ENCODE measurements around the gene WDR20. TPM values are rescaled to one million over a fixed set of nuclear protein-coding genes. Genes with fewer than 3 reads are reported as not detected.

Gene WDR20
- total and polyA plus RNA-seq, 2 of the 4 experiments (the other 2 are of a cell fraction), result 20.3 to 27.4 TPM

DNA sequence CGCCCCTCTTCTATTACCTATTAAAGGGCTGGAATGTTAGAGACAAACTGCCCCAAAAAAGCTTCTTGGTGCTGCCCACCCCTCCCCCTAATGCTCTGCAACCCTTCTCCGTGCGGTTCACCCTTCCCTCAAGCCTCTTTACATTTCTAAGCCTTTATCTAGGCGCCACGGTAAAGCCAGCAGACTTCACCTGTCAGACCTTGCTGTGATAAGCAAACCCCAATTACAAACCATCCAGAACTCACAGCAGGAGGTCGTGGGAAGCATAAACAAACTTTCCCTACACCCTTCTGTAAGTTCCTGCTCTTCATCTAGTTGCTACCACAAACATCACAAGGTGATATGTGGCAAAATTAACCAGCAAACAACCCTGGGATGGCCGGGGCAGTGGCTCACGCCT, 108.4 kb downstream of the WDR20 start:
- Histone ChIP-seq H4K8ac (ENCODE audit: low read depth in 2 of 2, low read length in 2 of 2) (no peak overlapping the region), H2BK120ac (ENCODE audit: low read depth, low read length) (no peak overlapping the region), H3K9ac (ENCODE audit: low read depth, low read length) (no peak overlapping the region), H2BK20ac (ENCODE audit: low read depth, low read length) (no peak overlapping the region), H3K36me3 (ENCODE audit: control insufficient read depth, insufficient read depth, low read length) (no peaks in the 10 kb centered on the region; the same call in 1 of the 2 replicates), H3K23ac (ENCODE audit: low read depth, low read length) (no peak overlapping the region), H4K91ac (ENCODE audit: insufficient read depth, low read depth, low read length) (no peak overlapping the region), H3K4me2 (ENCODE audit: low read depth, low read length) (no peak overlapping the region), H3K27ac (ENCODE audit: insufficient read depth, low read length) (no peak overlapping the region), H2AFZ (replicated peaks; ENCODE audit: low read length, poor library complexity) (no peak overlapping the region), H3K56ac (ENCODE audit: extremely low read depth, insufficient read depth, low read length) (no peak overlapping the region), H2AK5ac (ENCODE audit: low read depth, low read length) (no peak overlapping the region), H2BK15ac (ENCODE audit: low read depth, low read length) (no peak overlapping the region), H3K14ac (replicated peaks; ENCODE audit: low read depth, low read length) (no peak overlapping the region), H3K79me1 (ENCODE audit: low read depth in 1 of 2, low read length in 2 of 2) (no peaks in the 10 kb centered on the region; a peak in 2 of 4 replicates), H3K4ac (ENCODE audit: low read depth, low read length) (no peak overlapping the region), H3K4me3 (ENCODE audit: insufficient read depth, low read depth, low read length) (no peak overlapping the region), H2BK5ac (ENCODE audit: low read depth, low read length, poor library complexity, severe bottlenecking) (no peak overlapping the region), H3K9me3 (ENCODE audit: control insufficient read depth, insufficient read depth, low read length) (peaks cover 2% of the 10 kb centered on the region), H3K18ac (ENCODE audit: low read depth, low read length) (no peak overlapping the region), H4K20me1 (ENCODE audit: insufficient read depth, low read length) (no peaks in the 10 kb centered on the region), H3K4me1 (ENCODE audit: control insufficient read depth, insufficient read depth, low read length) (peaks cover under 1% of the 10 kb centered on the region; the same call in 1 of the 2 replicates), H4K5ac (ENCODE audit: low read depth, low read length) (no peak overlapping the region), H3K9me1 (ENCODE audit: insufficient read depth, low read length) (peaks cover 3% of the 10 kb centered on the region; the same call in 1 of the 2 replicates), H3K27me3 (ENCODE audit: control insufficient read depth, insufficient read depth, low read length) (no peaks in the 10 kb centered on the region; the same call in 1 of the 2 replicates), H2AK9ac (replicated peaks; ENCODE audit: low read depth, low read length, poor library complexity) (no peak overlapping the region)
- no TSS peak for BruUV-seq (replicated peaks)
- POLR2A ChIA-PET (ENCODE audit: unreplicated experiment), result no interaction called here
- CTCF ChIA-PET, result no interaction called here
- dilution Hi-C loops (cut with HindIII; ENCODE audit: low sequenced_read_pairs, unreplicated experiment), result no loop called here
- in situ Hi-C loops (cut with MboI; ENCODE audit: low sequenced_read_pairs), result no loop called here
- intact Hi-C loops (cut with micrococcal nuclease), result no loop called here
- TF ChIP-seq, protein P1, sequence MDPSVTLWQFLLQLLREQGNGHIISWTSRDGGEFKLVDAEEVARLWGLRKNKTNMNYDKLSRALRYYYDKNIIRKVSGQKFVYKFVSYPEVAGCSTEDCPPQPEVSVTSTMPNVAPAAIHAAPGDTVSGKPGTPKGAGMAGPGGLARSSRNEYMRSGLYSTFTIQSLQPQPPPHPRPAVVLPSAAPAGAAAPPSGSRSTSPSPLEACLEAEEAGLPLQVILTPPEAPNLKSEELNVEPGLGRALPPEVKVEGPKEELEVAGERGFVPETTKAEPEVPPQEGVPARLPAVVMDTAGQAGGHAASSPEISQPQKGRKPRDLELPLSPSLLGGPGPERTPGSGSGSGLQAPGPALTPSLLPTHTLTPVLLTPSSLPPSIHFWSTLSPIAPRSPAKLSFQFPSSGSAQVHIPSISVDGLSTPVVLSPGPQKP (IDR thresholded peaks at IDR 0.05; ENCODE audit: borderline replicate concordance, low read depth, low read length), result no peak
- TF ChIP-seq RFX5 (IDR thresholded peaks at IDR 0.05; ENCODE audit: low read depth, low read length) (no peak), FOS (IDR thresholded peaks at IDR 0.05; ENCODE audit: low read depth, low read length) (no peak), MAZ (IDR thresholded peaks at IDR 0.05; ENCODE audit: borderline replicate concordance, low read depth, low read length) (no peak), BHLHE40 (IDR thresholded peaks at IDR 0.05; ENCODE audit: low read depth, low read length) (no peak), NFE2L2 (IDR thresholded peaks at IDR 0.05; ENCODE audit: low read depth, low read length) (no peak), RAD21 (IDR thresholded peaks at IDR 0.05; ENCODE audit: low read length) (no peak), POLR2A (IDR thresholded peaks at IDR 0.05; ENCODE audit: low read depth, low read length) (no peak), CEBPB (IDR thresholded peaks at IDR 0.05; ENCODE audit: low read depth, low read length) (no peak), RCOR1 (IDR thresholded peaks at IDR 0.05; ENCODE audit: insufficient replicate concordance, low read length) (no peak), MXI1 (IDR thresholded peaks at IDR 0.05; ENCODE audit: borderline replicate concordance, low read depth, low read length) (no peak), MAFK (IDR thresholded peaks at IDR 0.05; ENCODE audit: low read depth, low read length) (no peak), CHD1 (IDR thresholded peaks at IDR 0.05; ENCODE audit: low read depth, low read length) (no peak), SMC3 (IDR thresholded peaks at IDR 0.05; ENCODE audit: low read depth, low read length) (no peak)
- TF ChIP-seq, protein P2, sequence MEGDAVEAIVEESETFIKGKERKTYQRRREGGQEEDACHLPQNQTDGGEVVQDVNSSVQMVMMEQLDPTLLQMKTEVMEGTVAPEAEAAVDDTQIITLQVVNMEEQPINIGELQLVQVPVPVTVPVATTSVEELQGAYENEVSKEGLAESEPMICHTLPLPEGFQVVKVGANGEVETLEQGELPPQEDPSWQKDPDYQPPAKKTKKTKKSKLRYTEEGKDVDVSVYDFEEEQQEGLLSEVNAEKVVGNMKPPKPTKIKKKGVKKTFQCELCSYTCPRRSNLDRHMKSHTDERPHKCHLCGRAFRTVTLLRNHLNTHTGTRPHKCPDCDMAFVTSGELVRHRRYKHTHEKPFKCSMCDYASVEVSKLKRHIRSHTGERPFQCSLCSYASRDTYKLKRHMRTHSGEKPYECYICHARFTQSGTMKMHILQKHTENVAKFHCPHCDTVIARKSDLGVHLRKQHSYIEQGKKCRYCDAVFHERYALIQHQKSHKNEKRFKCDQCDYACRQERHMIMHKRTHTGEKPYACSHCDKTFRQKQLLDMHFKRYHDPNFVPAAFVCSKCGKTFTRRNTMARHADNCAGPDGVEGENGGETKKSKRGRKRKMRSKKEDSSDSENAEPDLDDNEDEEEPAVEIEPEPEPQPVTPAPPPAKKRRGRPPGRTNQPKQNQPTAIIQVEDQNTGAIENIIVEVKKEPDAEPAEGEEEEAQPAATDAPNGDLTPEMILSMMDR (conservative IDR thresholded peaks at IDR 0.05; ENCODE audit: low read depth, low read length), result no peak
- TF ChIP-seq, protein P3, sequence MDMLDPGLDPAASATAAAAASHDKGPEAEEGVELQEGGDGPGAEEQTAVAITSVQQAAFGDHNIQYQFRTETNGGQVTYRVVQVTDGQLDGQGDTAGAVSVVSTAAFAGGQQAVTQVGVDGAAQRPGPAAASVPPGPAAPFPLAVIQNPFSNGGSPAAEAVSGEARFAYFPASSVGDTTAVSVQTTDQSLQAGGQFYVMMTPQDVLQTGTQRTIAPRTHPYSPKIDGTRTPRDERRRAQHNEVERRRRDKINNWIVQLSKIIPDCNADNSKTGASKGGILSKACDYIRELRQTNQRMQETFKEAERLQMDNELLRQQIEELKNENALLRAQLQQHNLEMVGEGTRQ (IDR thresholded peaks at IDR 0.05; ENCODE audit: low read depth, low read length), result no peak
- ATAC-seq (ENCODE audit: low read depth) (no peak), DNase-seq (peak; percentile 20)
- no CpG with 5 or more reads among the region's 8 CpGs for WGBS, 2 experiments (ENCODE audit: extremely low coverage in 2 of 2, insufficient read length in 1 of 2)
